Lung (tissue), 12 donors: ENCODE data around the gene C20orf173. TPM values are rescaled to one million over a fixed set of nuclear protein-coding genes. Genes with fewer than 3 reads are reported as not detected.

Experiments
- ATAC-seq: fragments of 200-7000 bp; cut with Tn5 transposase; one replicate; pipeline ENCODE4 v1.9.1; 2020; ENCODE audit warnings: moderate number of reproducible peaks; ENCODE audit not compliant: insufficient read depth, low FRiP score
- DNase-seq, 3 donors: peaks; one replicate each; pipeline ENCODE4 v3.0.0-alpha.2; 2013 to 2017
- H3K27ac ChIP-seq, 2 donors: one replicate each; pipeline ENCODE4 v1.5.1; 2013; ENCODE audit warnings: mild to moderate bottlenecking in 2 of 2, moderate library complexity in 2 of 2, control low read depth in 1 of 2, inconsistent platforms in 1 of 2, low read depth in 1 of 2, low read length in 1 of 2
- H3K27me3 ChIP-seq, 3 donors: one replicate each; pipeline ENCODE4 v1.5.1; 2013; ENCODE audit warnings: low read length in 2 of 3; ENCODE audit not compliant: control insufficient read depth in 3 of 3, insufficient read depth in 3 of 3
- H3K36me3 ChIP-seq, 4 donors: one replicate each; pipeline ENCODE4 v1.5.1; 2013; ENCODE audit warnings: low read length in 4 of 4, mild to moderate bottlenecking in 1 of 4, moderate library complexity in 1 of 4; ENCODE audit not compliant: control insufficient read depth in 4 of 4, insufficient read depth in 4 of 4
- H3K4me1 ChIP-seq, 5 donors: one replicate each; pipeline ENCODE4 v1.5.1; 2013; ENCODE audit warnings: low read length in 5 of 5, mild to moderate bottlenecking in 2 of 5, moderate library complexity in 1 of 5; ENCODE audit not compliant: control insufficient read depth in 5 of 5, insufficient read depth in 5 of 5
- H3K4me3 ChIP-seq: one replicate; pipeline ENCODE4 v1.5.1; 2013; ENCODE audit warnings: mild to moderate bottlenecking, control low read depth, moderate library complexity
- H3K9ac ChIP-seq, 2 donors: one replicate each; pipeline ENCODE4 v1.5.1; 2013; ENCODE audit warnings: low read length in 2 of 2, control low read depth in 1 of 2; ENCODE audit not compliant: insufficient read depth in 1 of 2
- H3K9me3 ChIP-seq, 4 donors: one replicate each; pipeline ENCODE4 v1.5.1; 2013; ENCODE audit warnings: low read length in 3 of 4, mild to moderate bottlenecking in 1 of 4, moderate library complexity in 1 of 4; ENCODE audit not compliant: control insufficient read depth in 4 of 4, insufficient read depth in 3 of 4
- CTCF ChIP-seq: IDR thresholded peaks from 2 replicates; pipeline ENCODE4 v1.5.1; 2012; ENCODE audit warnings: mild to moderate bottlenecking; ENCODE audit errors: control extremely low read depth, extremely low read depth
- WGBS, 2 donors: extraction: QIAGEN DNeasy Blood & Tissue Kit; methylation state at CpG; one replicate each; pipeline ENCODE4 v1.1.7; 2013; 5-methylcytosine and 5-hydroxymethylcytosine counted together
- polyA plus RNA-seq, 2 donors: library from polyadenylated mRNA; stranded (reverse); fragments of 200-250 nt; gene quantifications; one replicate each; pipeline ENCODE4 v1.2.1, GENCODE V29; 2013
- total RNA-seq, 2 donors: library from RNA; depleted of rRNA in 1 of 2; stranded (reverse); fragments of >200 nt in 1 of 2; gene quantifications; one replicate each; pipeline ENCODE4 v1.2.1, GENCODE V29; 2014 to 2021
- donor health status: control.
- donor health status: control.
- donor health status: Bipolar disorder and iron deficiency.
- donor health status: healthy.
- donor health status: DM: yes; HTN: yes; CAD: no.

Gene C20orf173
- total and polyA plus RNA-seq, 4 donors, result not detected

- DNase-seq (peak; percentile 65 to 82 (median 81)), ATAC-seq (no peak)
- H3K9ac ChIP-seq, result no peak overlapping the region
- WGBS, 2 donors, result 48 to 52% methylated on average over 11 of the region's 11 CpGs
- no peaks in the 10 kb centered on the region for H3K9me3 ChIP-seq
- TF ChIP-seq CTCF, result no peak
- no peaks in the 10 kb centered on the region for H3K27me3 ChIP-seq
- H3K27ac ChIP-seq, result no peak overlapping the region
- peaks cover 3 to 14% (median 5%) of the 10 kb centered on the region in 5 donors for H3K4me1 ChIP-seq
- H3K4me3 ChIP-seq, result no peak overlapping the region
- peaks cover 0 to 7% (median 4%) of the 10 kb centered on the region in 4 donors for H3K36me3 ChIP-seq
Observed at GRCh38 chr20:35539756-35540212, 10.3 kb upstream of the C20orf173 start.

- Histone ChIP-seq H3K9ac (no peak overlapping the region), H3K27ac (no peak overlapping the region), H3K4me3 (no peak overlapping the region), H3K9me3 (peaks cover 0 to 2% (median 0%) of the 10 kb centered on the region in 4 donors), H3K4me1 (no peaks in the 10 kb centered on the region), H3K36me3 (no peaks in the 10 kb centered on the region), H3K27me3 (no peaks in the 10 kb centered on the region)
- 78 to 86% methylated on average over 12 of the region's 12 CpGs for WGBS, 2 donors
- TF ChIP-seq CTCF, result no peak
- ATAC-seq (no peak), DNase-seq (no peak)
Observed at GRCh38 chr20:35527122-35527769, 2.2 kb downstream of the C20orf173 start.

GRCh38 chr20:35525639-35526038 lies 3.8 kb downstream of the C20orf173 start:
- Histone ChIP-seq H3K27me3 (no peaks in the 10 kb centered on the region), H3K27ac (no peak overlapping the region), H3K4me3 (no peak overlapping the region), H3K36me3 (no peaks in the 10 kb centered on the region), H3K9ac (no peak overlapping the region), H3K4me1 (no peaks in the 10 kb centered on the region), H3K9me3 (peaks cover 0 to 2% (median 0%) of the 10 kb centered on the region in 4 donors)
- ATAC-seq (no peak), DNase-seq (no peak)
- no peak for TF ChIP-seq CTCF
- WGBS, 2 donors, result 100% methylated on average over 1 of the region's 1 CpG
